ENCODE results near the gene ZNF273. TPM values are rescaled to one million over a fixed set of nuclear protein-coding genes. Genes with fewer than 3 reads are reported as not detected.

The ZNF273 gene
- total RNA-seq, 1 experiment from 2014 or later = 17.9 TPM

DNA sequence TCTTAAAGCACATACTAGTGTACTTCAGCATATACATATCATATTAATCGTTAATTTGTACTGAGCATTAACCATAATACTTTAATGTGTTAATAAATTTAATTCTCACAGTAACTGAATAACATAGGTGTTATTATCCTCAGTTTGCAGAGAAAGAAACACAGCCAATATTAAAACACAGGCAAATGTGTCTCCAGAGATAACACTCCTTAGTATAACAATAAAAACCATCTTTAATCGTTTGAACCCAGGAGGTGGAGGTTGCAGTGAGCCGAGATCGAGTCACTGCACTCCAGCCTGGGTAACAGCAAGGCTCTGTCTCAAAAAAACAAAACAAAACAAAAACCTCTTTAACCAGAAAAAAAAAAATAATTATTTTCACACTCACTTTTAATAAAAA, 49.4 kb upstream of the ZNF273 start:
- no peak overlapping the region for H3K4ac ChIP-seq (ENCODE audit: low read depth, low read length)
- no peak overlapping the region for H2BK120ac ChIP-seq (ENCODE audit: low read depth, low read length, poor library complexity, severe bottlenecking)
- H3K9me3 ChIP-seq (ENCODE audit: control insufficient read depth, low read depth, low read length) = no peaks in the 10 kb centered on the region
- no peak overlapping the region for H3T11ph ChIP-seq (ENCODE audit: low read length)
- no peak overlapping the region for H2BK15ac ChIP-seq (ENCODE audit: low read depth, low read length)
- no peak overlapping the region for H2BK20ac ChIP-seq (ENCODE audit: low read depth, low read length, poor library complexity, severe bottlenecking)
- no peaks in the 10 kb centered on the region for H4K20me1 ChIP-seq (ENCODE audit: control insufficient read depth, insufficient read depth, insufficient read length)
- H2AK5ac ChIP-seq (ENCODE audit: insufficient read length, low read length) = no peak overlapping the region
- H3K27ac ChIP-seq (ENCODE audit: insufficient read length, low read depth, low read length) = no peak overlapping the region
- no peak overlapping the region for H2BK12ac ChIP-seq (ENCODE audit: insufficient read length, low read depth, low read length)
- no peak overlapping the region for H4K91ac ChIP-seq (ENCODE audit: insufficient read length, low read depth, low read length)
- no peak overlapping the region for H3K4me2 ChIP-seq (ENCODE audit: insufficient read depth, insufficient read length, low read length)
- no peaks in the 10 kb centered on the region for H3K79me2 ChIP-seq (ENCODE audit: insufficient read depth, low read length)
- Mint-ChIP-seq H3K27ac (no peak overlapping the region), H3K9me3 (peaks cover 33 to 37% of the 10 kb centered on the region in 2 experiments), H3K4me1 (no peaks in the 10 kb centered on the region), H3K27me3 (ENCODE audit: low read depth) (no peaks in the 10 kb centered on the region; the same call in 1 of the 2 replicates), H3K36me3 (ENCODE audit: insufficient read depth in 1 of 3, low read depth in 3 of 3) (peaks cover 0 to 4% (median 0%) of the 10 kb centered on the region in 3 experiments; a peak in 1 of 7 replicates), H3K4me3 (no peak overlapping the region)
- no peak overlapping the region for H4K8ac ChIP-seq (replicated peaks; ENCODE audit: insufficient read length, low read depth, low read length)
- TF ChIP-seq, protein P1, sequence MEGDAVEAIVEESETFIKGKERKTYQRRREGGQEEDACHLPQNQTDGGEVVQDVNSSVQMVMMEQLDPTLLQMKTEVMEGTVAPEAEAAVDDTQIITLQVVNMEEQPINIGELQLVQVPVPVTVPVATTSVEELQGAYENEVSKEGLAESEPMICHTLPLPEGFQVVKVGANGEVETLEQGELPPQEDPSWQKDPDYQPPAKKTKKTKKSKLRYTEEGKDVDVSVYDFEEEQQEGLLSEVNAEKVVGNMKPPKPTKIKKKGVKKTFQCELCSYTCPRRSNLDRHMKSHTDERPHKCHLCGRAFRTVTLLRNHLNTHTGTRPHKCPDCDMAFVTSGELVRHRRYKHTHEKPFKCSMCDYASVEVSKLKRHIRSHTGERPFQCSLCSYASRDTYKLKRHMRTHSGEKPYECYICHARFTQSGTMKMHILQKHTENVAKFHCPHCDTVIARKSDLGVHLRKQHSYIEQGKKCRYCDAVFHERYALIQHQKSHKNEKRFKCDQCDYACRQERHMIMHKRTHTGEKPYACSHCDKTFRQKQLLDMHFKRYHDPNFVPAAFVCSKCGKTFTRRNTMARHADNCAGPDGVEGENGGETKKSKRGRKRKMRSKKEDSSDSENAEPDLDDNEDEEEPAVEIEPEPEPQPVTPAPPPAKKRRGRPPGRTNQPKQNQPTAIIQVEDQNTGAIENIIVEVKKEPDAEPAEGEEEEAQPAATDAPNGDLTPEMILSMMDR (conservative IDR thresholded peaks at IDR 0.05) = no peak
- H3K79me1 ChIP-seq (ENCODE audit: insufficient read depth, low read depth, low read length, poor library complexity, severe bottlenecking) = no peaks in the 10 kb centered on the region
- no peak overlapping the region for H3K14ac ChIP-seq (ENCODE audit: insufficient read depth, low read length)
- no peak overlapping the region for H4K5ac ChIP-seq (ENCODE audit: insufficient read length, low read depth, low read length)
- DNase-seq = no peak
- no peaks in the 10 kb centered on the region for H3K27me3 ChIP-seq (ENCODE audit: insufficient read depth, low read length)
- H3K18ac ChIP-seq (ENCODE audit: insufficient read length, low read depth, low read length) = no peak overlapping the region
- no CpG with 5 or more reads among the region's 4 CpGs for WGBS (ENCODE audit: extremely low coverage, insufficient read length, low lambda C conversion rate)
- H2AFZ ChIP-seq (ENCODE audit: low read length) = no peak overlapping the region
- no peak overlapping the region for H3K56ac ChIP-seq (ENCODE audit: insufficient read length, low read depth, low read length)
- H3K23me2 ChIP-seq (ENCODE audit: insufficient read length, low read depth, low read length, poor library complexity, severe bottlenecking) = no peaks in the 10 kb centered on the region
- no peak overlapping the region for H2BK5ac ChIP-seq (ENCODE audit: insufficient read length, low read length)
- H3K9ac ChIP-seq (ENCODE audit: extremely low read depth, insufficient read length, low read length) = no peak overlapping the region
- H3K23ac ChIP-seq (ENCODE audit: insufficient read length, low read depth, low read length) = no peak overlapping the region
- H3K4me1 ChIP-seq (ENCODE audit: insufficient read depth, low read length) = no peaks in the 10 kb centered on the region
